GM12891 (cell line): ENCODE measurements around the gene TMEM19.
A peak's percentile ranks its signal among the peaks of the same experiment; 100 is the strongest.
"Not testable (repeated sequence)": the region's sequence is repeated elsewhere in the genome, so short reads cannot be mapped to it uniquely, and the experiment has no call there.

Experiments used
- DNase-seq: peaks from one replicate; pipeline ENCODE4 v3.0.0; 2011; ENCODE audit warnings: low spot score; ENCODE audit not compliant: insufficient read length
- FAIRE-seq: peaks from 2 replicates; lab custom pipeline; 2011; peaks lifted over from hg19 to GRCh38; lab: Jason Lieb, UNC
- PAX5 ChIP-seq: IDR thresholded peaks from 2 replicates; pipeline ENCODE4 v1.6.1; 2011; ENCODE audit warnings: low read length, moderate library complexity, mild to moderate bottlenecking; ENCODE audit not compliant: insufficient read depth, severe bottlenecking
- POLR2A ChIP-seq: IDR thresholded peaks from 2 replicates; pipeline ENCODE4 v1.6.1; 2011; ENCODE audit warnings: low read depth, low read length, control low read depth
- POLR2AphosphoS5 ChIP-seq: IDR thresholded peaks from 2 replicates; pipeline ENCODE4 v1.6.1; 2011; ENCODE audit warnings: low read depth, low read length, control low read depth
- POU2F2 ChIP-seq: IDR thresholded peaks from 2 replicates; pipeline ENCODE4 v1.6.1; 2011; ENCODE audit warnings: low read depth, mild to moderate bottlenecking, control low read depth, low read length, moderate library complexity
- SPI1 ChIP-seq: IDR thresholded peaks from 2 replicates; pipeline ENCODE4 v1.6.1; 2011; ENCODE audit warnings: low read depth, low read length, control low read depth
- TAF1 ChIP-seq: IDR thresholded peaks from 2 replicates; pipeline ENCODE4 v1.6.1; 2011; ENCODE audit warnings: low read depth, low read length, control low read depth

TMEM19 gene

DNA sequence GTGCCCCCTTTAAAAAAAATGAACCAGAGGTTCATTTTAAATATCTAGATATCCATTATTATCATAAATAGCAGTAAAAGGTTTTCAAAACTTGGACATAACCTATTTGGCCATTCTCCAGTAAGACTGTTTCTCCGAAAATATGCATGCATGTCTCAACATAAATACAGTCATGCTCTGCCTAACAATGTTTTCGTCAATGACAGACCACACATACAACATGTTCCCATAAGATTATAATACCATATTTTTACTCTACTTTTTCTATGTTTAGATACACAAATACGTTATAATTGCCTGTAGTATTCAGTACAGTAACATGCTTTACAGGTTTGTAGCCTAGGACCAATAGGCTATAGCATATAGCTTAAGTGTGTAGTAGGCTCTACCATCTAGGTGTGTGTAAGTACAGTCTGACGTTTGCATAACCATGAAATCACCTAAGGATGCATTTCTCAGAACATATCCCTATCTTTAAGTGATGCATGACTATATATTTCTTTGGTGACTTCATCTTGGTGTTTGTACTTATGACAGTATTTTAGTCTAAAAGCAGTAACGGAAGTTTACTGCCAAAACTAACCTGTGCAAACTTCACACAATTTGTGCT lies 3.2 kb downstream of the TMEM19 start:
- no peak for DNase-seq
- TF ChIP-seq PAX5 (no peak), TAF1 (no peak)
- FAIRE-seq, result peak; percentile 51

DNA sequence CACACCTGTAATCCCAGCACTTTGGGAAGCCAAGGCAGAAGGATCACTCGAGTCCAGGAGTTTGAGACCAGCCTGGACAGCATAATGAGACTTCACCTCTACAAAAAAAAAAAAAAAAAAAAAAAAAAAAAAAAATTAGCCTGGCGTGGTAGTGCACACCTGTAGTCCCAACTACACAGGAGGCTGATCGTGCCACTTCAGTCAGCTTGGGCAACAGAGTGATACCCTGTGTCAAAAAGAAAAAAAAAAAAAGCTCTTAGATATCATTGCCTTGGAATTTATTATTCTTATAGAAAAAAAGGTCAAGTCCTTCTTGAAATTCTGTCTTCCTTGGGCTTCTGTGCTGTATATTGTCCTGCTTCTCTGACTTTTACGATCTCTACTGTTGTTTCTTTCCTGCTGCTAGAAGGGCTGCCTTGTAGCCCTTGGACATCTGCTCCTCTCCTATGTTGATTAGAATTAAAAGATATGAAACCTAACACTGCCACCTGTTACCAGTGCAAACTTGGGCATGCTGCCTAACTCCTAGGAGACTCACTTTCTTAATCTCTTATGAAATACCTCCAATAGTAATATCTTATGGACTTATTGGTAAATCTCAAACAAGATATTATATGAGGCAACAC lies 5.7 kb downstream of the TMEM19 start:
- TF ChIP-seq POU2F2 (no peak), PAX5 (no peak), SPI1 (no peak), POLR2A (no peak), TAF1 (no peak), POLR2AphosphoS5 (no peak)
- no peak for FAIRE-seq

DNA sequence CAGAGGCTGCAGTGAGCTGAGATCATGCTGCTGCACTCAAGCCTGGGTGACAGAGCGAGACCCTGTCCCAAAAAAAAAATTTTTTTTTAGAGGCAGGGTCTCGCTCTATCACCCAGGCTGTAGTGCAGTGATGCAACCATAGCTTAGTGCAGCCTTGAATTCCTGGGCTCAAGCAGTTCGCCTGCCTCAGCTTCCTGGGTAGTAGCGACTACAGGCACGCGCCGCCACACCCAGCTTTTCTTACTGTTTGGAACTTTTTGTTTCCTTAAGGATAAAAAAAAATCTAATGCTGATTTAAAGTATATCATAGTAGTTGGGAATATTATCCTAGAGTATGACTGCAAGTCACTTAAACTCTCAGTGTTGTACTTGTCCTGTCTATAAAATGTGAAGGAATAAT lies 7.2 kb downstream of the TMEM19 start:
- no peak for FAIRE-seq
- no peak for TF ChIP-seq TAF1
- TF ChIP-seq POLR2AphosphoS5, result no peak
- TF ChIP-seq SPI1, result no peak
- TF ChIP-seq POLR2A, result no peak
- TF ChIP-seq POU2F2, result no peak
- no peak for TF ChIP-seq PAX5

More for the DNA sequence above, 5.7 kb downstream of the TMEM19 start:
- DNase-seq, result no peak

DNA sequence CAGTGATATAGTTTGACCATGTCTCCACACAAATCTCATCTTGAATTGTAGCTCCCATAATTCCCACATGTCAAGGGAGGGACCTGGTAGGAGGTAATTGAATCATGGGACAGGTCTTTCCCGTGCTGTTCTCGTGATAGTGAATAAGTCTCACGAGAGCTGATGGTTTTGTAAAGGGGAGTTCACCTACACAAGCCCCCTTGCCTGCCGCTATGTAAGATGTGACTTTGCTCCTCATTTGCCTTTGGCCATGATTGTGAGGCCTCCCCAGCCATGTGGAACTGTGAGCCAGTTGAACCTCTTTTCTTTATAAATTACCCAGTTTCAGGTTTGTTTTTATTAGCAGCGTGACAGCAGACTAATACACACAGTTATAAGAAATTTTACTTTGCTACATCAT lies 7.8 kb downstream of the TMEM19 start:
- not testable (repeated sequence) for DNase-seq
- FAIRE-seq, result peak; percentile 76

More for the DNA sequence above, 7.2 kb downstream of the TMEM19 start:
- no peak for DNase-seq

DNA sequence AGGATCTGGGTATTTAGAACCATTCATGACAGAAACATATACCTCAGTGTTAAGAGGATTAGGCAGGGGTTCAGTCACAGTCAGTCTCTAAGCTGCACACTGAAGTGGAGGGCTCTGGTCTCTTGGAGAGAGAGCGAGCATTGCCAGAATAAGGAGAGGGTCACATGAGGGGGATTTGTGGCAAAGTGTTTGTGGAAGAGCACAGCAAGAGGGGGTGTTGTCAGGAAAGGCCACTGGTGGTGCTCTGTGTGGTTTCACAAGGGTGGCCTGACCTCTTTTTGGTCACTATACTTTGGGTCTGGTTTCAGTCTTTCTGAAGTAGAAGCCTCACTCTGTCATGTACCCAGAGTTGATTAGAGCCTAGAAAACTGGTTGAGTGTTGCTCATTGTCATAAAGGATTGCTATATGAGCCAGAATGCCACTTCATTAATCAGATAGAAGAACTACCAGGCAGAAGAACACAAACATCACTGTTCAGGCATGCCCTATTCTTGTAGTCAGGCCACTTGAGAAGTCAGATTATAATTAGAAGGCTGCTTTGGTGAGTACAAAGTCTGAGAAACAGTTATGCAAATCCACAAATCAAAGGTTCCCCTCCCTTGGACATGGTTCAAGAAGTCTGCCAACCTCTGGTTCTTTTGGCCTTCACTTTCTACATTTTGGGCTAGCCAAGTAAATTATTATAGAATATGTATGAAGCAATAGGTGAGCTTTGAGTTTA lies 8.4 kb downstream of the TMEM19 start:
- FAIRE-seq, result peak; percentile 80
- no peak for TF ChIP-seq TAF1
- peak; percentile 92 for TF ChIP-seq POU2F2
- no peak for TF ChIP-seq POLR2AphosphoS5
- TF ChIP-seq SPI1, result no peak
- DNase-seq, result no peak

DNA sequence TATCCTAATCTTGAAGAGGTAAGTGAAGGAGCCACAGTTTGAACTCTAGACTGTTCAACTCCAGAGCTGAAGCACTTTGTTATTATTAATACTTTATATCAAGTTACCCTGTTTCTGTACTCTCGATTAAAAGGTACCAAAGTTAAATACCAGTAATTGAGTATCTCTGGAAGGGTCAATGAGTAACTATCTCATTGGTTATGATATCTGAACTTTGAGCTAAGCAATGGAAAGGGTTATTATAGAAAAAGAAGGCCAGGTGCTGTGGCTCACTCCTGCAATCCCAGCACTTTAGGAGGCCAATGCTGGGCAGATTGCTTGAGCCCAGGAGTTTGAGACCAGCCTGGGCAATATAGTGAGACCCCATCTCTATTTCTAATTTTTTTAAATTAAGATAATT lies 9.9 kb downstream of the TMEM19 start:
- FAIRE-seq (no peak), DNase-seq (no peak)
- TF ChIP-seq PAX5, result no peak

DNA sequence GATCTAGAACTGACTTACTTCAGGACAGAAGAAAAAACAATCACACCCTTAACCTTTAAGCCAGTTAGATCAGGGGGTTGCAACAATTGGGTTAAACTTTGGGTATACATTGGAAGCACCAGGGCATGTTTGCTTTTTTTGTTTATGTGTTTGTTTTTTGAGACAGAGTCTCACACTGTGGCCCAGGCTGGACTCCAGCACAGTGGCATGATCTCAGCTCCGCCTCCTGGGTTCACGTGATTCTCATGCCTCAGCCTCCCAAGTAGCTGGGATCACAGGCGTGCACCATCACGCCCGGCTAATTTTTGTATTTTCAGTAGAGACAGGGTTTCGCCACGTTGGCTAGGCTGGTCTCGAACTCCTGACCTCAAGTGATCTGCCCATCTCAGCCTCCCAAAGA lies 16.3 kb downstream of the TMEM19 start:
- not testable (repeated sequence) for FAIRE-seq

DNA sequence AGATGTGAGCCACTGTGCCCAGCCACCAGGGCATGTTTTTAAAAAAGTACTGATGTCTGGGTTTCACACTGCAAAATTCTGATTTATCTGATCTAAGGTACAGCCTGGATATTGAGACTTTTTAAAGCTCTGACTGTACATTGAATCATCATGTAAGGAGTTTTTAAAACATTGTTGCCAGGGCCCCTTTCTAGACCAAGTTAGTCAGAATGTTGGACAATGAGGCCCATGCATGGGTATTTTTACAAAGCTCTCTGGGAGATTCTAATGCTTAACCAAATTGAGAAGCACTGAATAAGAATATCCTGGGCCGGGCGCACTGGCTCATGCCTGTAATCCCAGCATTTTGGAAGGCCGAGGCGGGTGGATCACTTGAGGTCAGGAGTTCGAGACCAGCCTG lies 16.7 kb downstream of the TMEM19 start:
- DNase-seq (no peak), FAIRE-seq (no peak)
- TF ChIP-seq TAF1, result no peak
- TF ChIP-seq POLR2A, result no peak
- no peak for TF ChIP-seq POU2F2
- no peak for TF ChIP-seq PAX5
- no peak for TF ChIP-seq POLR2AphosphoS5
- no peak for TF ChIP-seq SPI1

More for the DNA sequence above, 16.3 kb downstream of the TMEM19 start:
- not testable (repeated sequence) for DNase-seq

DNA sequence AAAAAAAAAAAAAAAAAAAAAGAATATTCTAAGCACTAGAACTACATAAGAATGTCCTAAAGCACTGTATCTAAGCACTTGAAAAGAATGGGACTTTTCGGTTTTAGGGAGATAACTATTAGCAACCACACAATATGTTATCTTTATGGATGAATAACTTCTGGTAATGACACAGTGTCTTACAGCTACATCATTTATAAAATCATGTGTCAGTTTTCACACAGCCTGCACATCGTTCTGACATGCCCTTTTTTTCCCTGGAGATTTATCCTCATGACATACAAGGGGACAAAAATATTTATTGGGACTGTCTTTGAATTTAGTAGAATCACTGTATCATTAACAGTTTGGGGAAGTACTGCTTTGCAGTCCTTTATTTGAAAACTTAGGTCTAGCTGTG lies 17.3 kb downstream of the TMEM19 start:
- TF ChIP-seq TAF1 (no peak), PAX5 (no peak), SPI1 (no peak), POLR2A (no peak), POLR2AphosphoS5 (no peak), POU2F2 (no peak)
- DNase-seq (no peak), FAIRE-seq (no peak)

DNA sequence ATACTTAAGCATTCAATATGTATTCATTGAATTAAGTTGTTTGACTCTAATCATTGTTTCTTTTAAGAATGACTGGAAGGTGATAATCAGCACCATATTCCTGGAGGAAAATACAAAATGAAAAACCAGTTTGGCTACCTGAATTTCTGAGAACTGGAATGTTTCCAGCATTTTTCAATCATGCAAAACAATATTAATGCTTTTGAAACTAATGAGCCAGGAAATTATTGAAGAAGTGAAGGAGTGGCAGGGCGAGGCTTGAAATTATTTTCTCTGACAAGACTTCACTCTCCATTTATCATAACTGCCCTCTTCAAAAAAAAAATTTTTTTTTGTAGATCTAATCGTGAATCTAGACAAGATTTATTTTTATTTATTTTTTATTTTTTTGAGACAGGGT lies 19.0 kb downstream of the TMEM19 start:
- DNase-seq, result no peak
- TF ChIP-seq POU2F2, result no peak
- TF ChIP-seq POLR2A, result no peak
- TF ChIP-seq PAX5, result no peak
- no peak for TF ChIP-seq SPI1
- no peak for TF ChIP-seq TAF1
- no peak for TF ChIP-seq POLR2AphosphoS5
- FAIRE-seq, result no peak

DNA sequence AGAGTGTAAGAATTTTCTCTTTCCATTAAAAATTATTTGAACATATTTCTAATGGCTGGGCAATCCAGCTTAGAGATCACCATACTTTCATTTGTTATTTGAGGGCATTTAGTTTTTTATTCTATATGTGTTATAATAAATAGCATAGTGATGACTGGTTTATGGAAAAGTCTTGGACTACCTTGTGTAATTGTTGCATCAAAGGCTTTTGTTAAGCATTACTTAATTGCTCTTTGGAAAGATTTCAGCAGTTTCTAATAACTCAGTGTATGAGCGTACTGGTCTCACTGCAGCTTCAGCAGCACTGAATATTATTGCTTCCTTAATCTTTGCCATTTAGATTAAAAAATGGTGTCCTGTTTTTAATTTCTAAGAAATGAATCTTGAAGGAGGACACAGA lies 22.8 kb downstream of the TMEM19 start:
- DNase-seq, result no peak
- TF ChIP-seq POLR2A (no peak), POLR2AphosphoS5 (no peak), POU2F2 (no peak), TAF1 (no peak), PAX5 (no peak), SPI1 (no peak)
- no peak for FAIRE-seq
